Astrocyte (in vitro differentiated cells and primary cell): ENCODE results near the gene SMC6.

Source experiments
- EZH2 ChIP-seq: IDR thresholded peaks from 2 replicates; pipeline ENCODE4 v1.6.1; 2012; ENCODE audit warnings: mild to moderate bottlenecking, low read length, inconsistent platforms; ENCODE audit not compliant: insufficient read depth
- TF ChIP-seq, protein P1 (sequence below): IDR thresholded peaks from 2 replicates; pipeline ENCODE4 v1.5.1; 2011; ENCODE audit warnings: low read depth, mild to moderate bottlenecking, inconsistent platforms, low read length, moderate library complexity; ENCODE audit not compliant: insufficient read depth

GRCh38 chr2:17643031-17643615 is 110.5 kb downstream of the SMC6 start:
- TF ChIP-seq, protein P1, sequence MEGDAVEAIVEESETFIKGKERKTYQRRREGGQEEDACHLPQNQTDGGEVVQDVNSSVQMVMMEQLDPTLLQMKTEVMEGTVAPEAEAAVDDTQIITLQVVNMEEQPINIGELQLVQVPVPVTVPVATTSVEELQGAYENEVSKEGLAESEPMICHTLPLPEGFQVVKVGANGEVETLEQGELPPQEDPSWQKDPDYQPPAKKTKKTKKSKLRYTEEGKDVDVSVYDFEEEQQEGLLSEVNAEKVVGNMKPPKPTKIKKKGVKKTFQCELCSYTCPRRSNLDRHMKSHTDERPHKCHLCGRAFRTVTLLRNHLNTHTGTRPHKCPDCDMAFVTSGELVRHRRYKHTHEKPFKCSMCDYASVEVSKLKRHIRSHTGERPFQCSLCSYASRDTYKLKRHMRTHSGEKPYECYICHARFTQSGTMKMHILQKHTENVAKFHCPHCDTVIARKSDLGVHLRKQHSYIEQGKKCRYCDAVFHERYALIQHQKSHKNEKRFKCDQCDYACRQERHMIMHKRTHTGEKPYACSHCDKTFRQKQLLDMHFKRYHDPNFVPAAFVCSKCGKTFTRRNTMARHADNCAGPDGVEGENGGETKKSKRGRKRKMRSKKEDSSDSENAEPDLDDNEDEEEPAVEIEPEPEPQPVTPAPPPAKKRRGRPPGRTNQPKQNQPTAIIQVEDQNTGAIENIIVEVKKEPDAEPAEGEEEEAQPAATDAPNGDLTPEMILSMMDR = no peak
- TF ChIP-seq EZH2 = no peak
